Epidermal melanocyte (primary cell): ENCODE results near the gene TRIM25.
A peak's percentile ranks its signal among the peaks of the same experiment; 100 is the strongest.

ENCODE experiments used
- DNase-seq: peaks from one replicate; pipeline ENCODE4 v3.0.0; 2011; ENCODE audit warnings: low spot score; ENCODE audit not compliant: insufficient read length

TRIM25 gene

DNA sequence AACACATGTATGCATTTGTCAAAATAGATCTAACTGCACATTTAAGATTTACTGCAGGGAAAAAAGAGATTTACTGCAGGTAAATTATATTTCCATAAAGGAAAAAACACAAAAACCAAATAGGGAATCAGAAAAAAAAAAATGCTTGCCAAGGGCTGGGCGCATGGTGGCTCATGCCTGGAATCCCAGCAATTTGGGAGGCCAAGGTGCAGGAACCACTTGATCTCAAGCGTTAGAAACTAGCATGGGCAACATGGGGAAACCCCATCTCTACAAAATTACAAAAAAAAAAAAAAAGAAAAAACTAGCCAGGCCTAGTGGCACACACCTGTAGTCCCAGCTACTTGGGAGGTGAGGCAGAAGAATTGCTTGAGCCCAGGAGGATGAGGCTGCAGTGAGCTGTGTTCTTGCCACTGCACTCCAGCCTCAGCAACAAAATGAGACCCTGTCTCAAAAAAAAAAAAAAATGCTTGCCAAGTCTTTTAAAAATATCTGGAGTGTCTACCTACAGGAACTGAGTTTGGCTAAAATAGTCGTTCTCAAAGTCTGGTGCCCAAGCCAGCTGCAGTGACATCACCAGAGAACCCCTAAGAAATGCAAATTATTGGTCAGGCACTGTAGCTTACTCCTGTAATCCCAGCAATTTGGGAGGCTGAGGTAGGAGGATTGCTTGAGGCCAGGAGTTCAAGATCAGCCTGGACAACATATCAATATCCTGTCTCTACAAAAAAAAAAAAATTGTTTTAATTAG, 17.5 kb downstream of the TRIM25 start:
- no peak for DNase-seq

DNA sequence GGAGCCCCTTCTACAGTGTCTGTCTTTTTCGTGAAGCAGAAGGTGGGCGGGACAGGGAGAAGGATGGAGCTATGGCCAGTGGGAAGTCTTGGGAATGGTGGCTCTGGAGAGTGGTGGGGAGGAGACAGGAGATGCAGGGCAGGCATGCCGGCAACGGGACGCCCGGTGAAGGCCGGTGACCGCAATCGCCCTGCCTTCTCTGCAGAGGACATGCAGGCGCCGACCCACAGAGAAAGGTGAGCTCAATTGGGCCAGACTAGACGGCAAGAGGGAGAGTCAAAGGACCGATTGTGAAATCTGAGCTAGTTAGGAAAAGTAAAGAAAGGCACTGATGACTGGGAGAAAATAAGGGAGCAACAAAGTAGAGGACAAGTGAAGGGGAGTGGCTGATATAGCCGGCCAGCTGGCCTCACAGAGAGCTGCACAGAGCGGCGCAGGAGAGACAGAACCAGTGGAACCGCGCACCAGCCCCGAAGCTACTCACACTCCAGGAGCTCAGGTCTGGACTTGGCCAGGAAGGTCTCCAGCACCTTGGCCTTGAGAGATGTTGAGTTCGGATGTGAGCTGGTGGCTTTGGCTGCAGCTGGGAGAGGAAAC, 18.9 kb downstream of the TRIM25 start:
- no peak for DNase-seq

DNA sequence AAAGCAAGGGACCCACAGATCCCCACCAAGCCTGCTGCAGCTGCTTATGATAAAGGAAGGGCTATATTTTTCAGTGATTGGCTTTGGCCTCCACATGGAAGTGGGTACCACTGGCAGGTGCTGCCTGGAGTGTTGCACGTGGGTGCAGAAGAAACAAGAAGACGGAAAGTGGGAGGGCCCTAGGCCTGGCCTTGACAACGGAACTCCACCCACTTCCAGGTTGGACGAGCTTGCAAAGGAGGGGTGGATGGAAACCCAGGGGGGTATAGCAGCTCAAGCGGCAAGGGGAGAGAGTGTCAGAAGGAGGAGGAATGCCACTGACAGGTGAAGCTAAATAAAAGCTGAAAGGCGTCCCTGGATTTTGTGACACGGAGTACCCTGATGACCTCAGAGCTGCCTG, 20.3 kb downstream of the TRIM25 start:
- DNase-seq = no peak

DNA sequence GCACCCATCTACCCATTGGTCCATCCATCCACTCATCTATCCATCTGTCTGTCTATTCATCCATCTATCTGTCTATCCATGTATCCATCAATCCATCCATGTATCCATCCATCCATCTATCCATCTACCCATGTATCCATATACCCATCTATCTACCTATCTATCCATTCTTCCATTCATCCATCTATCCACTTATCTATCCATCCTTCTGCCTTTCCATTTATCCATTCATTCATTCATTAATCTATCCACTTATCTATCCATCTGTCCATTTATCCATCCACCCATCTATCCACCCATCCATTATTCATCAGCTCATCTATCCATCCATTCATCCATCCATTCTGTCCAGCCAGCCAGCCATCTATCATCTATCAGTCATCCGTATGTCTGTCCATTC, 21.5 kb downstream of the TRIM25 start:
- DNase-seq = no peak

DNA sequence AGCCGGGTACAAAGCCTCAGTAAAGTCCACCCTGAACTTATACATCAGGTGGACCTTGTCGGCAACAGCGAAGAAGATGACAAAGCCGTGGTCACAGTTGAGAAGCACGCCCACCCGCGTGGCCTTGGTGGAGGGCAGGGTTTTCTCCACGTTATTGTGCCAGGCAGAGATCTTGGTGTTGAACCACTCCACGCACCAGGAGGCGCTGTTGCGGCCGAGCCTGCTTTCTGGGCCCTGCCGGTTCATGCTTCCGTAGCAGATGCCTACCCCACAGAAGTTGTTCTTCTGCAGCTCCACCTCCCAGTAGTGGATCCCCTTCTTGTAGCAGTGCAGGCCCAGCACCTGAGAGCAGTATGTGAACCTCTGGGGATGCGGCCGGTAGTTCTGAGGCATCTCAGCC, 22.1 kb downstream of the TRIM25 start:
- no peak for DNase-seq

DNA sequence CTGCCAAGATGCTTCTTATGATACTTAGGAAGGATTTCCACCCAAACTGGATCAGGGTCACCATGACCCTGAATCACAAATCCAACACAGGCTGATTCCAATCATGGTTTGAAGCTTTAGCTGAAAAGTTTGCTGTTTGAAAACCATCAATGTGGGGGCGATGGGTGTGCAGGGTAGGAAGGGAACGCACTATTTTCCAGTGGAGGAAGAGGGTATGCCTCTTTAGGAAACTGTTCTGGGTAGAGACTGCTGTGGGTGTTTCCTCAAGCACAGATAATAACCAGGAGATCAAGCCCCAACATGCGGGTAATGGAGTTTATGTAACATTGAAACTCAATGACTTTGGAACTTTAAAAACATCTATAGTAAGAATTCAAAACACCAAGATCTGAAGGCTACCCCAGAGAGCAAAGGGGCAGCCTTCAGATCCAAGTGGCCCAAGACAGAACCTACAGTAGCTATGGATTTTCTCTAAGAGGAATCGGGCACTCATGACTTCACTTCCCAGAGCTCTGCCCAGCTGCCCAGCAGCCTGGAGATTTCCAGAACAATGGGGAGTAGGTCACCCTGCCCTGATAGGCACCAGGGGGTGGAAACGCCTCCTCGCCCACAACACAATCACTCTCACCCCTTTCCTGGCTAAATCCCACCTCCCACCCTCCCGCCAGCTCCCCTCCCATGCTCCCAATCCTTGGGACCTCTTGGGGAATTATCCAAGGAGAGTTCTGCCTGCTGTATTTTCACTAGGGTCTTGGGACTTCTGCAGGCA, 22.8 kb downstream of the TRIM25 start:
- no peak for DNase-seq

DNA sequence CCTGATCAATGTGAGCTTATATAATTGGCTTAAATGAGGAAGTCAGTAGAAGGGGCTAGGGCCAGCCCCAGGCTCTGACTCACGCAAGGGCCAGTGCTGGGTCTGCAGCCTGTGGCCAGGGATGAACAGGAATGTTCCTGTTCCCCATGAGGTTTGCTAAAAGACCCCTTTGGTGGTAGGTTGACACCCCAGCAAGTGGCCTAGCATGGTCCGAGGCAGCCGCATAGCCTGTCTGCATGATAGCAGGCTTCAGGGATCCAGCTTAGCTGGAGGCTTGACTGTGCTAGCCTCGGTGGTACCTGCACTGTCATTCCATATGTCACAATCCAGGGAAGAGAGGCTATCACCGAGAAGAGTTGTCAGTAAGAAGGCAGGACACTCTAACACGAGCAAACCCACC, 23.5 kb downstream of the TRIM25 start:
- no peak for DNase-seq

DNA sequence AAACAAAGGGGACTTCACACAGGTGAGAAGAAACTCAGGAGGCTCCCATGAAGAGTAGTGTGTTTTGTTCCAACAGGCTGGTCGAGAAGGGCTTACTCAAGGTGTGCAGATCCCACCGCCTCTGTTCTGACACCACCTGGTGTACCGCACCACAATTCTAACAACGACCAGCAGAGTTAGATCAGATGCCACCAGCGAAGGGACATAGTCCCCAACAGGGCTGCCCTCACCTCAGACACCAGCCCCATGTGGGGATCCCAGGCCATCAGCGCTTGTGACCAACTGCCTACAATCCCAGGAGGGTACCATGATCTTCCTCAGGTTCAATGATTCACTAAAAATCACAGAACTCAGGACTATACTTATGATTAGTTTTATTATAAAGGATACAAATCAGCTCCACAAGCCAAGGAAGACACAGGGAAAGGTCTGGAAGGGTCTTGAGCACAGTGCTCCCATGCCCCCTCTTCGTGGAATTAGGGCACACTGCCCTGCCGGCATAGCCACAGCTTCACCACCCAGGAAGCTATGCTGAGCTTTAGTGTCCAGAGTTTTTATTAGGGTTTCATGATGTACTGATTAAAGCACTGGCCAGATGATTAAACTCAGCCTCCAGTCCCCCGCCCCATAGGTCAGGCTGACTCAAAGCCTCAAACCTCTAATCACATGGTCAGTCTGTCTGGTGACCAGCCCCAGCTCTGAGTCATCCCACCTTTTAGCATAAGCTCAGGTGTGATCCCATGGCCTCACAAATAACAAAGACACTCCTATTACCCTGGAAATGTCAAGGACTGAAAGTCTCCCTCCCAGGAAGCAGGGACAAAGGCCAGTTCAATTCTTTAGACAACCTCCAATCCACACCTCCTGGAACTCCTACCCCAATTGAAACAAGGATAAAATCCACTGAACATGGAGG, 26.0 kb downstream of the TRIM25 start:
- no peak for DNase-seq

DNA sequence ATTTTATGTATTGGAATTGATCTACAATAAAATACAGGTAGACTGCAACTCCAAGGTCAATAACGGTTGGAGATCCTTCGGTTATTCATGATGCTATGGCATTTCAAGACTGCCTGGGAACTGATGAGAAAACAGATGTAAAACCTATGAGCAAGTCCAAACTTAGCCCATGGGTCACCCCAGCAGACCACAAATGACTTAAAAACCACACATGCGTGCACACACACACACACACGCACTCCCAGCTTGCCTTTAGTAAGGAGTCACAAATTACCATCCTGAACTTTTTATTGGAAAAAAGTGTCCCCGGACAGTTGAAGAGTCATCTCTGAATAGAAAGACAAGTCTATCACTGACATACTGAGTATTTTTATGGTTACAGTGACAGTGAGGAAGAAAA, 26.7 kb downstream of the TRIM25 start:
- DNase-seq = no peak

DNA sequence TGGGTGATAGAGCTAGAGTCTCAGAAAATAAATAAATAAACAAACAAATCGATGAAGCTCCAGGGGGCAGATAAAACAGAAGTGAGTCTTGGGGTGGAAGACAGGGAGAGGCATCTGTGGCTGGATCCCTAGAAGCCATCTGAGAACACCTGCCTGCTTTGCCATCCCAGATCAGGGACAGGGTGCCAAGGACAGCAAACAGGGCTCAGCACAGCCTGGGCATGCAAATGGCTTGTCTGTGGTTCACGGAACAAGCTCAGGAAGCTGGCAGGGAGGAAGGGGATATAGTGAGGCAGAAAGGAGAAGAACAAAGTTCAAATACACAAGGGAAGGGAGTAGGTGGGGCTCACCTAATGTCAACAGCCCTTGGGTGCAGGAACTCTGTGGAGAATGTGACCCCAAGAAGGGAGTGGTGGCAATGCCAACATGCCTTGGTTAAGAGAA, 27.5 kb downstream of the TRIM25 start:
- DNase-seq = no peak

DNA sequence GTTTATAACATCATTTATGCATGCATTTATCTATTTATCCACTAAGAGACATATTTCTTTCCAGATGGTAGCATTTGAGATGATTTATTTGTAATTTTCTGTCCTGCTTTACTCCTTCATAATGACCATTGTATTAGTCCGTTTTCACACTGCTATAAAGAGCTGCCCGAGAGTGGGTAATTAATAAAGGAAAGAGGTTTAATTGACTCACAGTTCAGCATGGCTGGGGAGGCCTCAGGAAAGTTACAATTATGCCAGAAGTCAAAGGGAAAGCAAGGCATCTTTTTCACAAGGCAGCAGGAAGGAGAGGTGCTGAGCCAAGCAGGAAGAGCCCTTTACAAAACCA, 28.6 kb downstream of the TRIM25 start:
- no peak for DNase-seq

DNA sequence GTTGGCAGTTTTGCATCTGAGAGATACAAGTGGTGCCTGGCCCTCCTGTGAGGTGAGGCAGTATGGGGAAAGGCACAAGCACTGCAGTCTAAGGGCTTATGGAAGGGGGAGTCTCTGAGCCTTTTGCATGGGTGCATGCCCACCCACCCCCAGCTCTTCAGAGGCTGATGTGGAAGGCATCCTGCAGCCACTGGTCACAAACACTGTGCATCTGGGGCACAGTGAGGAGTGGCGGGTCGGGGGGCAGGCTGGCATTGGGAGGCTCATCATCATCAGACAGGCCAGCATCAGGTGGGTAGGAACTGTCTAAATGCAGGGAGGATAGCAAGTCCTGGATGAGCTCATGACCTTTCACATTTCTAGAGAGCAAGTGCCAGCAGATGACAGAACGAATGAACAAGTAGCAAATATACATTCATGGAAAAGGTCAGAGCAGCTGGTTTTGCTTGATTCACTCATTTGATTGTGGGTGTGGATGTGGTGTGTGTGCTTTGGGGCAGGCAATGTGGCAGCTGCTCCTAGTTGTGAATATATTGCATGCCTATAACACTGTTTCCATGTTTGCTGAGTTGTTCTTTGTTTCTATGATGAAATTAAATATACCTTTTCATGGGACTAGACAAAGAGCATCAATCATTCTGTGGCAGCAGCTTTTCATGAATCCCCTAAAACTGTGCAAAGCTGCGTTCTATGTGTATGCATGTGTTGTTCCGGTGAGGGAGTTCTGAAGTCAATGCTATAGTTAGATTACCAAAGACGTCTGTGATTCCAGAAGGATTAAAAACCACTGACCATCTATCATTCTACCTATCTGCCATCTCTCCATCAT, 29.2 kb downstream of the TRIM25 start:
- DNase-seq = no peak

DNA sequence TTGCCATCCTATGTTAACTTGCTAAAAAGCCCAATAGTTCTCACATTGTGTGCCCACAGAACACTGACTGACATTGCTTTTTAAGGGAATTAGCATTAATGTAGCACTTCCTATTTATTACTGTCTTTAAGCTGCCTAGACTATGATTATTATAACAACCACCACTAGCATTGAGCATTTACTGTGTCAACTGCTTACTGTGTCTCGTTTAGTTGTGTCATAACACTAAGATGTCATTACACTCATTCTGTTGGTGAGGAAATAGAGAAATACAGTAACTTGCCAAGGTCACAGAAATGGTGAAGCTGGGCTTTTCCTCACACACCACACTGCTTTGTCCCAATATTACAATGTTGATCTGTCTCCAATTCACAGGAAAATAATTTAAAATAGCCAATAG, 30.2 kb downstream of the TRIM25 start:
- no peak for DNase-seq

DNA sequence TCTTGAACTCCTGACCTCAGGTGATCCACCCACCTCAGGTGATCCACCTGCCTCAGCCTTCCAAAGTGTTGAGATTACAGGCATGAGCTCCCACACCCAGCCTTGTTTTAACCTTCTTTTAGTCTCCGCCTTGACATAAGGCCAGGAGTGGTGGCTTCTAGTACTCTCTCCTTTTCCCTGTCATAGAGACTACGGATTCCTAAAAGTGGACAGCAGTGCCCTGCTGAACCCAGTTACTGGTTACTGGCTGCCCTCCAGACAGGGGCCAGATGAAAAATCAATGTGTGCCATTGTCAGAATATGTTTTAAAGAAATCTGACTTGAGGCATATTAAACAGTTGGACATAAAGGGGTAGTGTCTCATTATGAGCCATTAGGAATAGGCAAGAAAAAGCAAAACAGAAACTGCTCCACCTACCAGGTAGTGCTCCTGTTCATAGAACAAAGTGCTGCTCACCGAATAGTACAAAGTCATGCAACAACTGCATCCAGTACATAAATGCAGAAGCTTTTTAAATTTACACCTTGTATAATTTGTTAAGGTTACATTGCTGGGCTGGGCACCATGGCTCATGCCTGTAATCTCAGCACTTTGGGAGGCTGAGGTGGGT, 32.1 kb downstream of the TRIM25 start:
- DNase-seq = peak; percentile 33

DNA sequence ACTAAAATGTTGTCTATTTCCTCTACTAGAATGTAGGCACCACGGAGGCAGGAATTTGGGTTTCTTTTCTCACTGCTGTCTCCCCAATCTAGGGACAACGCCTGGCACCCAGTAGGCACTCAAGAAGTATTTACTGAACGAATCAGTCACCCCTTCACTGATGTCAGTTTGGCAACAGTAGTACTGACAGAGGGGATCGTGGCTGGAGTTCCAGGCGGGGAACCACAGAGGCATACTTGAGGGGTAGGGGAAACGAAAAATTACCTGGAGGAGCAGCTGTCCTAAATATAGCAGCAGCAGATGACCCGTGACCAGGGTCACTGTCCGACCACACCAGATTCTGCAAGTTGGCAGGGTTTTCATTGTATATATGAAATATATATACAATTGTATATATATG, 33.3 kb downstream of the TRIM25 start:
- DNase-seq = no peak

DNA sequence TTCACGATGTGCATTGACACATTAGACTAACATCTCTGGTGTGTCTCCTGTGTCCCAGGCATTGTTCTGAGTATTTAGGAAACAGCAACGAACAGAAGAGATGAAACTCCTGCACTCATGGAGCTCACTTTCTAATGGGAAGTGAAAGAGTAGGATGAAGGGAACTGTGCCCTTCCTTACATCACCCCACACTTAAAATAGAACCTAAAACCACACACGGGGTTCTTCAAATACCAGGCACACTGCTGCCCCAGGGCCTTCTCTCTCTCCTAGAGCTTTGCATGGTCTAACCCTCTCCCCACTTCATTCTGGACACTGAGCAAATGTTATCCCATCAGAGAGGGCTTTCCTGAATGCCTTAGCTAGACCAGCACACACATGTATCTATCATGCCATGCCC, 33.7 kb downstream of the TRIM25 start:
- DNase-seq = no peak

DNA sequence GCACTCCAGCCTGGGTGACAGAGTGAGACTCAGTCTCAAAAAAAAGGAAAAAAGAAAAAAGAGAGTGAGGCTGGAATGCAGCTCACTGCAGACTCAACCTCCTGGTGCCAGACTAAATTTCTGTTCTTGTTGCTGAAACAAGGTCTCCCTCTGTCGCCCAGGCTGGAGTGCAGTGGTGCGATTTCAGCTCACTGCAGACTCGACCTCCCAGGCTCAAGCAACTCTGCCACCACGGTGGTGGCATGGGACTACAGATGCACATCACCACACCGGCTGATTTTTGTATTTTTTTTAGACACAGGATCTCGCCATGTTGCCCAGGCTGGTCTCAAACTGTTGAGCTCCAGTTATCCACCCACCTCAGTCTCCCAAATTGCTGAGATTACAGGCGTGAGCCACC, 34.6 kb downstream of the TRIM25 start:
- DNase-seq = no peak

DNA sequence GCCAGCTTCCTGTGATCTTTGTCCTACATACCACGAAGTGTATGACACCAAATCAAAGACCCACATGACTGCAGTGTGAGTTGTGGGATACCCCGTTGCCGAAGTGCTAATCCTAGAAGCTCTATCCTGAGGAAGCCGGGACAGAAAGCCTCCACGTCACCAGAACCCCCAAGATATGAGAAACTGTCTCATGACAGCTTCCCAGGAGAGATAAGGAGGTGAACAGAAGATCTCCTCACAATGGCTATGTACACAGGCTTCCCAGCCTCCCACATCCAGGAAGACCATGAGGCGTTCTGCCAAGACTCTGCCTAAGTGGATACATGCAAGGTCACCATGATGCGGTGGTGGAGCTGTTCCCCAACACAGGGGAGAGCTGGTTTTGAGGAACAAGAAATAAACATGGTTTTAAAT, 37.1 kb downstream of the TRIM25 start:
- DNase-seq = no peak

DNA sequence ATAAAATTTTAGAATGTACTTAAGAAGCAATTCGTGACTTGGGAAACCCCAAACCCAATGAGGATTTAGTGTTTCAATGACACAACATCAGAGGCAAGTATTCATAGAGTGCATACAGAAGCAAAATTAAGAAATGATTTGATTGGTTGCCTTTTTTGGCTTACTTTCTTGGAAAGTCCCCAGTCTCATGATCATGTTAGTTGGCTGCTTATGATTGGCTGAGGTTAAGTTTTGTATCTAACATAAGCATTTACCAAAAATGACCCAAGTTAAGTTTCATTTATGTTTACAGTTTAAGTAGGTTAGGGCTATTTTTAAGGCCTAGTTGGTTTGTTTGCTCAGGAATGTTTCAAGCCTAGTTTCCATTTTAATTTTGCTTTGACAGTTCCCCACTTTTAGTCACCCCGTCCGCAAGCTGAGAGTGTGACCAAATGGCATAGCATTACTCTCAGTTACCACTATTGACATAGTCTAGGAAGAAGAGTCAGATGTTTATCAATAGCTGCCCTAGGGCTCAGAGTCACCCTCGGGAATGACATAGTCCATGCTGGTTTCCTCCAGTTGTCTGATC, 43.7 kb downstream of the TRIM25 start:
- no peak for DNase-seq

DNA sequence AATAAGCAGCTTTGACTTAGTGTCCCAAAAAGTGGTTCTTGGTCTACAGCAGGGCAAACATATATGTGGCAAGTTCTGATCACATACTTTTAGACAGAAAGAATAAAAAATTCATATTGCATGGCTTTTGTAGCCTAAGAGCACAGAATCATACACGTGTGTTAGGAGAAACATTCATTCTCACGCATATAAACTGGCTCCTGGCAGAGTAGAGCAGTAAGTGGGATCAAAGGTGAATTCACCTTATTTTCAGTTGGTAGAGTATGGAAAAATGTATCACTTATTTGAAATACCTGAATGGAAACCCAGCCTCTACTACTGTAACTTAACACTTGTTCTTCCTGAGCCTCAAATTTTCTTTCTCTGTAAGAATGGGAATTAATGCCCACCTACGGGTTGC, 45.1 kb downstream of the TRIM25 start:
- no peak for DNase-seq
